Measurements from ENCODE around the gene DBH.

DNA sequence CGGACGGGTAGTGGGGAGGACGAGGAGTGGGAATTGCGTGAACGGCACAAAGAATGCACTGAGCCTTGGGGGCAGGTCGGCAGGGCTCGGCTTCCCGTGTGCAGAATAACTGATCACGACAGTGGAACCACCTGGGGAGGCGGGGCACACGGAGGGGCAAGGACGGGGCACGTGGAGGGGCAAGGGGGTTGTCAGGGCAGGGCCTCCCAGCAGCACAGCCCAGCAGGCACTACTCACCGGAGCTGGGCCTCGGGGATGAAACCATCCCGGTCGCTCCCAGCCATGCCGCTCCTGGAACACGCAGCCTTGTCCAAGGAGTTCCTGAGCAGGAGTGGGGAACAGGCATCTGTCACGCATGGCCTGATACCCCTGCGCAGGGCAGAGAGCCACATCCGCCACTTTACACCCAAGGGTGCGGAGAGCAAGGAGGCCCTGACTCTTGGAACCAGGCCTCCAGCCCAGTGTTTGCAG is 68.6 kb downstream of the DBH start:
- TF ChIP-seq CTCF (IDR thresholded peaks at IDR 0.05; ENCODE audit: insufficient read depth, low read length, poor library complexity, severe bottlenecking) = no peak
- no peak for TF ChIP-seq EZH2phosphoT487 (conservative IDR thresholded peaks at IDR 0.05; ENCODE audit: low read length)
